ENCODE results near the gene TRIM41. TPM values are rescaled to one million over a fixed set of nuclear protein-coding genes. Genes with fewer than 3 reads are reported as not detected.
"Not testable (repeated sequence)": the region's sequence is repeated elsewhere in the genome, so short reads cannot be mapped to it uniquely, and the experiment has no call there.

Gene TRIM41
- total RNA-seq, 2 donors from 2014 or later, result 27.1 to 30.8 TPM

GRCh38 chr5:181212080-181212479 is 11.0 kb upstream of the TRIM41 start:
- Mint-ChIP-seq H3K9me3 (no peaks in the 10 kb centered on the region), H3K27me3 (no peaks in the 10 kb centered on the region), H3K27ac (no peak overlapping the region), H3K4me1 (peaks cover 22% of the 10 kb centered on the region), H3K4me3 (no peak overlapping the region), H3K36me3 (ENCODE audit: low read depth) (peaks cover 12% of the 10 kb centered on the region)
- no peak for ATAC-seq (replicated peaks)

GRCh38 chr5:181212934-181213333 is 10.1 kb upstream of the TRIM41 start:
- Mint-ChIP-seq H3K27me3 (no peaks in the 10 kb centered on the region), H3K9me3 (no peaks in the 10 kb centered on the region), H3K27ac (no peak overlapping the region), H3K36me3 (ENCODE audit: low read depth) (peaks cover 9% of the 10 kb centered on the region), H3K4me3 (no peak overlapping the region), H3K4me1 (peaks cover 21% of the 10 kb centered on the region)
- no peak for ATAC-seq (replicated peaks)

- not testable (repeated sequence) for H3K9me3 Mint-ChIP-seq; ATAC-seq (replicated peaks); H3K27me3 Mint-ChIP-seq; H3K27ac Mint-ChIP-seq; H3K4me3 Mint-ChIP-seq
- H3K4me1 Mint-ChIP-seq, result peaks cover 20% of the 10 kb centered on the region
- H3K36me3 Mint-ChIP-seq (ENCODE audit: low read depth), result peaks cover 12% of the 10 kb centered on the region
Observed at GRCh38 chr5:181214249-181214648, 8.8 kb upstream of the TRIM41 start.

- Mint-ChIP-seq H3K27me3 (no peaks in the 10 kb centered on the region), H3K27ac (peak overlapping the region; percentile 89), H3K4me1 (peaks cover 37% of the 10 kb centered on the region), H3K9me3 (no peaks in the 10 kb centered on the region), H3K36me3 (ENCODE audit: low read depth) (peaks cover 20% of the 10 kb centered on the region), H3K4me3 (peak overlapping the region; percentile 87)
- ATAC-seq (replicated peaks), result peak; percentile 57
Observed at GRCh38 chr5:181215997-181216989, 6.8 kb upstream of the TRIM41 start.

- Mint-ChIP-seq H3K4me1 (peaks cover 45% of the 10 kb centered on the region), H3K27me3 (no peaks in the 10 kb centered on the region), H3K4me3 (peak overlapping the region; percentile 87), H3K27ac (peak overlapping the region; percentile 97), H3K9me3 (no peaks in the 10 kb centered on the region), H3K36me3 (ENCODE audit: low read depth) (peaks cover 30% of the 10 kb centered on the region)
- ATAC-seq (replicated peaks), result peak; percentile 14
Observed at GRCh38 chr5:181217111-181217802, 5.8 kb upstream of the TRIM41 start.

- H3K27ac Mint-ChIP-seq, result peak overlapping the region; percentile 97
- peaks cover 35% of the 10 kb centered on the region for H3K36me3 Mint-ChIP-seq (ENCODE audit: low read depth)
- no peaks in the 10 kb centered on the region for H3K9me3 Mint-ChIP-seq
- ATAC-seq (replicated peaks), result peak; percentile 11
- peak overlapping the region; percentile 87 for H3K4me3 Mint-ChIP-seq
- H3K4me1 Mint-ChIP-seq, result peaks cover 47% of the 10 kb centered on the region
- no peaks in the 10 kb centered on the region for H3K27me3 Mint-ChIP-seq
Observed at GRCh38 chr5:181217803-181218062, 5.3 kb upstream of the TRIM41 start.

GRCh38 chr5:181218795-181219124 is 4.3 kb upstream of the TRIM41 start:
- Mint-ChIP-seq H3K9me3 (no peaks in the 10 kb centered on the region), H3K4me1 (peaks cover 43% of the 10 kb centered on the region), H3K27ac (peak overlapping the region; percentile 97), H3K36me3 (ENCODE audit: low read depth) (peaks cover 45% of the 10 kb centered on the region), H3K27me3 (no peaks in the 10 kb centered on the region), H3K4me3 (peak overlapping the region; percentile 87)
- ATAC-seq (replicated peaks), result no peak

GRCh38 chr5:181219262-181220177 is 3.6 kb upstream of the TRIM41 start:
- Mint-ChIP-seq H3K4me1 (peaks cover 44% of the 10 kb centered on the region), H3K36me3 (ENCODE audit: low read depth) (peaks cover 52% of the 10 kb centered on the region), H3K27ac (peak overlapping the region; percentile 76), H3K27me3 (no peaks in the 10 kb centered on the region), H3K4me3 (peak overlapping the region; percentile 87), H3K9me3 (no peaks in the 10 kb centered on the region)
- no peak for ATAC-seq (replicated peaks)

GRCh38 chr5:181220178-181220515 is 2.9 kb upstream of the TRIM41 start:
- H3K27me3 Mint-ChIP-seq, result no peaks in the 10 kb centered on the region
- peaks cover 52% of the 10 kb centered on the region for H3K36me3 Mint-ChIP-seq (ENCODE audit: low read depth)
- no peaks in the 10 kb centered on the region for H3K9me3 Mint-ChIP-seq
- peak overlapping the region; percentile 87 for H3K4me3 Mint-ChIP-seq
- ATAC-seq (replicated peaks), result no peak
- H3K27ac Mint-ChIP-seq, result peak overlapping the region; percentile 76
- peaks cover 47% of the 10 kb centered on the region for H3K4me1 Mint-ChIP-seq

- H3K27ac Mint-ChIP-seq, result peak overlapping the region; percentile 100
- no peaks in the 10 kb centered on the region for H3K27me3 Mint-ChIP-seq
- H3K4me1 Mint-ChIP-seq, result peaks cover 50% of the 10 kb centered on the region
- H3K4me3 Mint-ChIP-seq, result peak overlapping the region; percentile 87
- peaks cover 52% of the 10 kb centered on the region for H3K36me3 Mint-ChIP-seq (ENCODE audit: low read depth)
- no peak for ATAC-seq (replicated peaks)
- no peaks in the 10 kb centered on the region for H3K9me3 Mint-ChIP-seq
Observed at GRCh38 chr5:181221105-181221791, 1.8 kb upstream of the TRIM41 start.

GRCh38 chr5:181221792-181222629 is 1.1 kb upstream of the TRIM41 start:
- H3K36me3 Mint-ChIP-seq (ENCODE audit: low read depth), result peaks cover 55% of the 10 kb centered on the region
- peak overlapping the region; percentile 87 for H3K4me3 Mint-ChIP-seq
- peaks cover 47% of the 10 kb centered on the region for H3K4me1 Mint-ChIP-seq
- ATAC-seq (replicated peaks), result peak; percentile 48
- no peaks in the 10 kb centered on the region for H3K27me3 Mint-ChIP-seq
- H3K9me3 Mint-ChIP-seq, result no peaks in the 10 kb centered on the region
- H3K27ac Mint-ChIP-seq, result peak overlapping the region; percentile 100

- Mint-ChIP-seq H3K27me3 (no peaks in the 10 kb centered on the region), H3K4me1 (peaks cover 44% of the 10 kb centered on the region), H3K9me3 (no peaks in the 10 kb centered on the region), H3K27ac (peak overlapping the region; percentile 100), H3K36me3 (ENCODE audit: low read depth) (peaks cover 58% of the 10 kb centered on the region), H3K4me3 (peak overlapping the region; percentile 87)
- ATAC-seq (replicated peaks), result no peak
Observed at GRCh38 chr5:181222630-181223057, 437 bp upstream of the TRIM41 start.

- peak overlapping the region; percentile 100 for H3K27ac Mint-ChIP-seq
- H3K36me3 Mint-ChIP-seq (ENCODE audit: low read depth), result peaks cover 49% of the 10 kb centered on the region
- peak; percentile 1 for ATAC-seq (replicated peaks)
- peaks cover 38% of the 10 kb centered on the region for H3K4me1 Mint-ChIP-seq
- no peaks in the 10 kb centered on the region for H3K9me3 Mint-ChIP-seq
- no peaks in the 10 kb centered on the region for H3K27me3 Mint-ChIP-seq
- H3K4me3 Mint-ChIP-seq, result peak overlapping the region; percentile 87
Observed at GRCh38 chr5:181223729-181224389, 778 bp downstream of the TRIM41 start.

Measured in activated T-helper 17 cell treated with anti-CD3 and anti-CD28 coated beads, Interleukin-2, amount 50 U/mL, for 72 hours (primary cell).